Ishikawa (cell line): ENCODE data around the gene CPM.

Experiments used
- CEBPB ChIP-seq: IDR thresholded peaks from 2 replicates; pipeline ENCODE4 v1.6.1; 2012
- CREB1 ChIP-seq: IDR thresholded peaks from 2 replicates; pipeline ENCODE4 v1.6.1; 2012; ENCODE audit warnings: low read depth
- EGR1 ChIP-seq: IDR thresholded peaks from 2 replicates; pipeline ENCODE4 v1.6.1; 2012
- EP300 ChIP-seq: IDR thresholded peaks from 2 replicates; pipeline ENCODE4 v1.6.1; 2012; ENCODE audit warnings: borderline replicate concordance
- FOXM1 ChIP-seq: IDR thresholded peaks from 2 replicates; pipeline ENCODE4 v1.6.1; 2012; ENCODE audit warnings: low read depth, borderline replicate concordance
- NFIC ChIP-seq: IDR thresholded peaks from 2 replicates; pipeline ENCODE4 v1.6.1; 2012
- RAD21 ChIP-seq: IDR thresholded peaks from 2 replicates; pipeline ENCODE4 v1.6.1; 2012; ENCODE audit warnings: low read depth
- TAF1 ChIP-seq: IDR thresholded peaks from 2 replicates; pipeline ENCODE4 v1.6.1; 2012; ENCODE audit warnings: low read depth, mild to moderate bottlenecking
- TCF12 ChIP-seq: IDR thresholded peaks from 2 replicates; pipeline ENCODE4 v1.6.1; 2012; ENCODE audit warnings: low read depth
- TEAD4 ChIP-seq: IDR thresholded peaks from 2 replicates; pipeline ENCODE4 v1.6.1; 2012
- YY1 ChIP-seq: IDR thresholded peaks from 2 replicates; pipeline ENCODE4 v1.6.1; 2012; ENCODE audit warnings: low read depth
- ZBTB7A ChIP-seq: IDR thresholded peaks from 2 replicates; pipeline ENCODE4 v1.6.1; 2012; ENCODE audit warnings: low read depth
- TF ChIP-seq, protein P1 (sequence below): IDR thresholded peaks from 2 replicates; pipeline ENCODE4 v1.6.1; 2012
- TF ChIP-seq, protein P2 (sequence below): IDR thresholded peaks from 2 replicates; pipeline ENCODE4 v1.6.1; 2012; ENCODE audit warnings: low read depth, mild to moderate bottlenecking
- TF ChIP-seq, protein P3 (sequence below): IDR thresholded peaks from 2 replicates; pipeline ENCODE4 v1.6.1; 2012

CPM gene

DNA sequence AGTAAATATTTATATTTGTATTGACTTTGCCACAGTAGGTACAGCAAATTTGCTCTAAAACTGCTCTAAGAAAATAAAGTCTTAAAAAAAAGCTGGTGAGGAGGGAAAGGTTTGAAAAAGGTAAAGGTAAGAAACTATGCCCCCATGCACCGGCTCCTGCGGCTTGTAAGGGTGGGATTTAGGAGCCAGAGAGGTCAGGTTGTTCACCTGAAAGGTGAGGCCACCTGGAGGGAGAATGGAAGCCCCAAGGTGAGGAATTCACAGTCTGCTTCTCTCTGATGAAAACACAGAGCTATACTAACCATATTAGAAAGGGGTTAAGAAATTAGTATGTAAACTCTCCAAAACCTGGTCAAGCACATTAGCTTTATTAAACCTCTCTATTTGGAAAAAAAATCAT, 31.8 kb downstream of the CPM start:
- TF ChIP-seq, protein P1, sequence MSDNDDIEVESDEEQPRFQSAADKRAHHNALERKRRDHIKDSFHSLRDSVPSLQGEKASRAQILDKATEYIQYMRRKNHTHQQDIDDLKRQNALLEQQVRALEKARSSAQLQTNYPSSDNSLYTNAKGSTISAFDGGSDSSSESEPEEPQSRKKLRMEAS = no peak
- TF ChIP-seq, protein P2, sequence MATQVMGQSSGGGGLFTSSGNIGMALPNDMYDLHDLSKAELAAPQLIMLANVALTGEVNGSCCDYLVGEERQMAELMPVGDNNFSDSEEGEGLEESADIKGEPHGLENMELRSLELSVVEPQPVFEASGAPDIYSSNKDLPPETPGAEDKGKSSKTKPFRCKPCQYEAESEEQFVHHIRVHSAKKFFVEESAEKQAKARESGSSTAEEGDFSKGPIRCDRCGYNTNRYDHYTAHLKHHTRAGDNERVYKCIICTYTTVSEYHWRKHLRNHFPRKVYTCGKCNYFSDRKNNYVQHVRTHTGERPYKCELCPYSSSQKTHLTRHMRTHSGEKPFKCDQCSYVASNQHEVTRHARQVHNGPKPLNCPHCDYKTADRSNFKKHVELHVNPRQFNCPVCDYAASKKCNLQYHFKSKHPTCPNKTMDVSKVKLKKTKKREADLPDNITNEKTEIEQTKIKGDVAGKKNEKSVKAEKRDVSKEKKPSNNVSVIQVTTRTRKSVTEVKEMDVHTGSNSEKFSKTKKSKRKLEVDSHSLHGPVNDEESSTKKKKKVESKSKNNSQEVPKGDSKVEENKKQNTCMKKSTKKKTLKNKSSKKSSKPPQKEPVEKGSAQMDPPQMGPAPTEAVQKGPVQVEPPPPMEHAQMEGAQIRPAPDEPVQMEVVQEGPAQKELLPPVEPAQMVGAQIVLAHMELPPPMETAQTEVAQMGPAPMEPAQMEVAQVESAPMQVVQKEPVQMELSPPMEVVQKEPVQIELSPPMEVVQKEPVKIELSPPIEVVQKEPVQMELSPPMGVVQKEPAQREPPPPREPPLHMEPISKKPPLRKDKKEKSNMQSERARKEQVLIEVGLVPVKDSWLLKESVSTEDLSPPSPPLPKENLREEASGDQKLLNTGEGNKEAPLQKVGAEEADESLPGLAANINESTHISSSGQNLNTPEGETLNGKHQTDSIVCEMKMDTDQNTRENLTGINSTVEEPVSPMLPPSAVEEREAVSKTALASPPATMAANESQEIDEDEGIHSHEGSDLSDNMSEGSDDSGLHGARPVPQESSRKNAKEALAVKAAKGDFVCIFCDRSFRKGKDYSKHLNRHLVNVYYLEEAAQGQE = no peak
- TF ChIP-seq YY1 (no peak), EGR1 (no peak), FOXM1 (no peak), TEAD4 (no peak), EP300 (no peak), RAD21 (no peak), TAF1 (no peak), TCF12 (no peak), CREB1 (no peak), ZBTB7A (no peak), NFIC (no peak), CEBPB (no peak)
- TF ChIP-seq, protein P3, sequence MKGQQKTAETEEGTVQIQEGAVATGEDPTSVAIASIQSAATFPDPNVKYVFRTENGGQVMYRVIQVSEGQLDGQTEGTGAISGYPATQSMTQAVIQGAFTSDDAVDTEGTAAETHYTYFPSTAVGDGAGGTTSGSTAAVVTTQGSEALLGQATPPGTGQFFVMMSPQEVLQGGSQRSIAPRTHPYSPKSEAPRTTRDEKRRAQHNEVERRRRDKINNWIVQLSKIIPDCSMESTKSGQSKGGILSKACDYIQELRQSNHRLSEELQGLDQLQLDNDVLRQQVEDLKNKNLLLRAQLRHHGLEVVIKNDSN = no peak

DNA sequence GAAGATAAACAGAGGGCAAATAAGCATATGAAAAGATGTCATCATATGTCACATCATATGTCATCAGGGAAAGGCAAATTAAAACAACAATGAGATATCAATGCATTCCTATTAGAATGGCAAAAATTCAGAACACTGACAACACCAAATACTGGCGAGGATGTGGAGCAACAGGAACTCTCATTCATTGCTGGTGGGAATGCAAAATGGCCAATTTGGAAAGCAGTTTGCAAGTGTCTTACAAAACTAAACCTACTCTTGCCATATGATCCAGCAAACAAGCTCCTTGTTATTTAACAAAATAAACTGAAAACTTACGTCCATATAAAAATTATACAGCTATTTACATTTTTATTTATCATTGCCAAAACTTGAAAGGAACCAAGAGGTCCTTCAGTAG, 32.7 kb downstream of the CPM start:
- TF ChIP-seq CEBPB = no peak
- no peak for TF ChIP-seq CREB1
- TF ChIP-seq TCF12 = no peak

GRCh38 chr12:68899251-68899771, 33.7 kb downstream of the CPM start:
- peak; percentile 40 for TF ChIP-seq NFIC
- TF ChIP-seq EGR1 = no peak
- TF ChIP-seq RAD21 = peak; percentile 74

DNA sequence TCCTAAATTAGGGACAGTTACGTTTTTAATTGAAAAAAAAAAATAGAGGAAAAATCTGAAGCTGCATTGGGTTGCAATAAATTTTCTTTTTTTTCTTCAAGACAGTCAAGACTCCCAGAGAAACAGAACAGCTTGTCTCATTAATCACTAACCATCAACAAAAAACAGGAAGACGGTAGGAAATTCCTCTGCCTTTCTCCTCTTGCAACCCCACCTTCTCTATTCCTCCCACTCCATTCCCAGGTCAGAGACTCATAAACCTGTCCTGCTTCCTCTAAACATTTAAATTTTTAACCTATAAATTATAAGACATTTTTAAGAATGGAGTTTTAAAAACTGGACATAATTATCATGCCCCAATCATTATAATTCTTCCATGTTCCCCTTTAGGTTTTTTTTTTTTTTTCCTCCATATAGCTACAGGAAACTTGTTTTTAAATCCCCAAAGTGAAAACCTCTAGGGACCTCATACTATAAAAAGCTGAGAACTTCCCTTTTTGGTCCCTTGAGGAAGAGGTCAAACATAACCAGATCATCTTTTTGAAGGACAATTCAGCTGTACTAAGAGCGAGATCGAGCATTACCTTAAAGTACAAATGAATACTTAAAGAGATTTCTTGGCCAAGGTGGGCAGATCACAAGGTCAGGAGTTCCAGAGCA, 36.0 kb downstream of the CPM start:
- TF ChIP-seq EP300 (no peak), YY1 (no peak), TAF1 (no peak), ZBTB7A (no peak), TCF12 (no peak), EGR1 (no peak), RAD21 (no peak), CEBPB (no peak), NFIC (no peak)
- TF ChIP-seq, protein P3 = no peak
- TF ChIP-seq, protein P2 = no peak

DNA sequence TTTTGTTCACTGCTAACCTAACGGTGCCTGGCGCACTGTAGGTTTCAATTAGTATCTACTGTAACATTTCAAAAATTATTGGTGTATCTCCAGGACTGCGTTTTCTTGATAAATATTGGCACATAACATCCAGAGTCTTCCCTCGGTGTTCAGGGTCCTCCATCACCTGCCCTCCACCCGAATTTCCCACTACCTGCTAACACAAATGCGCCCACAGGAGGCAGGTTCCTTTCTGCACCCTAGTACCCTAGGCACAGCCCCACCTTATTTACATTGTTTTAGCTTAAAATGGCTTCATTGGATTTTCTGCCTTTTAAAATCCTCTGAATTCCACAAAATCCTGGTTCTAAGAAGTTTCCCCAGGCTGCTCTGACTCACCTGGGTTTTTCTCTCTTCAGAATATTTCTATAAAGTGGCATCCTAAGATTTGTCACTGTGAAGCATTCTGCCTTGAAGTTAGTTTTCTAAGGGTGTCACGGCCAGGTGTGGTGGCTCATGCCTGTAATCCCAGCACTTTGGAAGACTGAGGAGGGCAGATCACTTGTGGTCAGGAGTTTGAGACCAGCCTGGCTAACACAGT, 38.6 kb downstream of the CPM start:
- TF ChIP-seq YY1 = no peak
- TF ChIP-seq TAF1 = no peak
- TF ChIP-seq TEAD4 = no peak
- no peak for TF ChIP-seq EP300
- no peak for TF ChIP-seq EGR1
- TF ChIP-seq, protein P1 = no peak
- TF ChIP-seq, protein P2 = no peak
- TF ChIP-seq ZBTB7A = no peak
- TF ChIP-seq FOXM1 = no peak
- no peak for TF ChIP-seq NFIC
